SU-DHL-6 (cell line): ENCODE results near the gene ACP5.
"Not testable (repeated sequence)": the region's sequence is repeated elsewhere in the genome, so short reads cannot be mapped to it uniquely, and the experiment has no call there.

ENCODE experiments used
- EZH2phosphoT487 ChIP-seq: fragments of 200-600 bp; sonication (generic), shearing (Covaris generic); conservative IDR thresholded peaks from 2 replicates; pipeline ENCODE4 v1.6.1; 2018; ENCODE audit warnings: mild to moderate bottlenecking, antibody characterized with exemption, low read length, moderate library complexity, mixed read lengths
- TF ChIP-seq, protein P1 (sequence below): fragments of 200-600 bp; sonication (generic); IDR thresholded peaks from one replicate; pipeline ENCODE4 v1.5.1; 2017; ENCODE audit warnings: antibody characterized with exemption, mild to moderate bottlenecking, low read length, moderate library complexity; ENCODE audit not compliant: insufficient read depth, poor library complexity, severe bottlenecking

DNA sequence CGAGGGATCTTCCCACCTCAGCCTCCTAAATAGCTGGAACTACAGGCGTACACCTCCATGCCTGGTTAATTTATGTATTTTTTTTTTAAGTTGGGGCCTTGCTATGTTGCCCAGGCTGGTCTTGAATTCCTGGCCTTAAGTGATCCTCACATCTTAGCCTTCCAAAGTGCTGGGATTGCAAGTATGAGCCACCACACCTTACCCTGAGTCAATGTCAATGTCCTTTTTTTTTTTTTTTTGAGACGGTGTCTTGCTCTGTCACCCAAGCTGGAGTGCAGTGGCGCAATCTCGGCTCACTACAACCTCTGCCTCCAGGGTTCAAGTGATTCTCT is 11.8 kb downstream of the ACP5 start:
- TF ChIP-seq, protein P1, sequence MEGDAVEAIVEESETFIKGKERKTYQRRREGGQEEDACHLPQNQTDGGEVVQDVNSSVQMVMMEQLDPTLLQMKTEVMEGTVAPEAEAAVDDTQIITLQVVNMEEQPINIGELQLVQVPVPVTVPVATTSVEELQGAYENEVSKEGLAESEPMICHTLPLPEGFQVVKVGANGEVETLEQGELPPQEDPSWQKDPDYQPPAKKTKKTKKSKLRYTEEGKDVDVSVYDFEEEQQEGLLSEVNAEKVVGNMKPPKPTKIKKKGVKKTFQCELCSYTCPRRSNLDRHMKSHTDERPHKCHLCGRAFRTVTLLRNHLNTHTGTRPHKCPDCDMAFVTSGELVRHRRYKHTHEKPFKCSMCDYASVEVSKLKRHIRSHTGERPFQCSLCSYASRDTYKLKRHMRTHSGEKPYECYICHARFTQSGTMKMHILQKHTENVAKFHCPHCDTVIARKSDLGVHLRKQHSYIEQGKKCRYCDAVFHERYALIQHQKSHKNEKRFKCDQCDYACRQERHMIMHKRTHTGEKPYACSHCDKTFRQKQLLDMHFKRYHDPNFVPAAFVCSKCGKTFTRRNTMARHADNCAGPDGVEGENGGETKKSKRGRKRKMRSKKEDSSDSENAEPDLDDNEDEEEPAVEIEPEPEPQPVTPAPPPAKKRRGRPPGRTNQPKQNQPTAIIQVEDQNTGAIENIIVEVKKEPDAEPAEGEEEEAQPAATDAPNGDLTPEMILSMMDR: not testable (repeated sequence)
- not testable (repeated sequence) for TF ChIP-seq EZH2phosphoT487
